Measurements from ENCODE around the gene HSPA1A. TPM values are rescaled to one million over a fixed set of nuclear protein-coding genes. Genes with fewer than 3 reads are reported as not detected.

The HSPA1A gene
- total and polyA plus RNA-seq, 12 donors, result 48.5 to 261 (median 183) TPM

GRCh38 chr6:31830886-31831335 lies 15.6 kb downstream of the HSPA1A start:
- Histone ChIP-seq H3K27me3 (no peaks in the 10 kb centered on the region), H3K9me3 (replicated peaks in 1 of 3) (no peaks in the 10 kb centered on the region), H3K36me3 (replicated peaks in 1 of 2) (no peaks in the 10 kb centered on the region), H3K4me1 (replicated peaks in 1 of 2) (peaks cover 6 to 28% of the 10 kb centered on the region in 2 donors), H3K27ac (peak overlapping the region; percentile 21 to 96 (median 73)), H3K4me3 (peak overlapping the region in 2 of 4 donors; percentile 43 to 80)
- intact Hi-C loops (cut with DNase I), result loop anchor here in 1 of 2 donors (10.0 kb wide), 1 partner anchor 146 kb away; the partner anchor contains the start of gene LY6G5C
- TF ChIP-seq POLR2A (IDR thresholded peaks at IDR 0.05) (no peak), CTCF (IDR thresholded peaks at IDR 0.05) (no peak)
- peak in 1 of 7 donors; percentile 60 for DNase-seq
- WGBS, 4 donors, result 30 to 39% (median 36%) methylated on average over 6 of the region's 6 CpGs

GRCh38 chr6:31831350-31832215 lies 16.2 kb downstream of the HSPA1A start:
- peak overlapping the region; percentile 18 to 96 (median 51) for H3K27ac ChIP-seq
- H3K36me3 ChIP-seq (replicated peaks in 1 of 2), result no peaks in the 10 kb centered on the region
- no peaks in the 10 kb centered on the region for H3K9me3 ChIP-seq (replicated peaks in 1 of 3)
- TF ChIP-seq CTCF (IDR thresholded peaks at IDR 0.05) (no peak), POLR2A (IDR thresholded peaks at IDR 0.05) (no peak)
- H3K27me3 ChIP-seq, result no peaks in the 10 kb centered on the region
- peak overlapping the region in 1 of 4 donors; percentile 80 for H3K4me3 ChIP-seq
- H3K4me1 ChIP-seq (replicated peaks in 1 of 2), result peaks cover 7 to 28% of the 10 kb centered on the region in 2 donors
- WGBS, 4 donors, result 67 to 75% (median 74%) methylated on average over 15 of the region's 15 CpGs
- peak in 1 of 7 donors; percentile 71 for DNase-seq
- intact Hi-C loops (cut with DNase I), result loop anchor here in 1 of 2 donors (10.0 kb wide), 1 partner anchor 147 kb away; the partner anchor contains the start of gene LY6G5C

- 0% methylated on average over 33 to 59 of the region's 59 CpGs for WGBS, 4 donors
- Histone ChIP-seq H3K9me3 (replicated peaks in 1 of 3) (no peaks in the 10 kb centered on the region), H3K4me1 (replicated peaks in 1 of 2) (peaks cover 25 to 49% of the 10 kb centered on the region in 2 donors), H3K4me3 (peak overlapping the region; percentile 62 to 93 (median 84)), H3K27ac (peak overlapping the region; percentile 85 to 97 (median 95)), H3K36me3 (replicated peaks in 1 of 2) (peaks cover 0 to 25% of the 10 kb centered on the region in 2 donors), H3K27me3 (no peaks in the 10 kb centered on the region)
- peak; percentile 88 to 92 (median 90) for DNase-seq
- TF ChIP-seq POLR2A (IDR thresholded peaks at IDR 0.05) (peak; percentile 19 to 75), CTCF (IDR thresholded peaks at IDR 0.05) (no peak)
- intact Hi-C loops (cut with DNase I), result loop anchor here (5.0 to 10.0 kb wide), 2 partner anchors 147 to 150 kb away; partner anchors contain the start of gene LY6G5C (in 1 of the 2)
Observed at GRCh38 chr6:31834367-31835250, 19.3 kb downstream of the HSPA1A start.

All from adrenal gland (tissue), 12 donors.